SW 1271 (cell line): ENCODE results near the gene CST1.
A peak's percentile ranks its signal among the peaks of the same experiment; 100 is the strongest.
"Not testable (repeated sequence)": the region's sequence is repeated elsewhere in the genome, so short reads cannot be mapped to it uniquely, and the experiment has no call there.

Experiments
- DNase-seq, 2 experiments: peaks; one replicate each; lab custom pipeline; 2025; lab: John Stamatoyannopoulos, UW

CST1 gene

DNA sequence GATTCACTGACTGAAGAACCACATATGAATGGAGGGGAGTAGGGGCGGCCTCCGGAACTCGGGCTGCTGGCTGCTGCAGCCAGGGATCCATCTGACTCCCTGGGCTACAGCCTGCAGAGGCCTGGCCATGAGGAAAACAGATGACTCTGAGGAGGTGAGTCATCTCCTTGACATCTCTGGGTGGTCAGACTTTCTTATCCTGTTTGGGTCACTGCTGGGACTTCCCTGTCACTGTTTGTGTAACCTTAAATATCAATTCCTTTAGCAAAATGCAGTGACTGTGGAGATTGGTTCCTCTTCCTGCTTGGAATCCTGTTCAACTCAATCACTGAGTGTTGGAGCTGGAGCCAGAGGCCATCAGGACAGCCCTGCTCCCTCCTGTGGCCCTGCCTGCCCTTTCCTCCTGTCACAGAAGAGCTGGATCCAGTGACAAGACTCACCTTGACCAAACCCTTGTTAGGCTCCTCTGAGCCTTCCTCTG is 4.4 kb upstream of the CST1 start:
- DNase-seq, result peak; percentile 33 to 53

DNA sequence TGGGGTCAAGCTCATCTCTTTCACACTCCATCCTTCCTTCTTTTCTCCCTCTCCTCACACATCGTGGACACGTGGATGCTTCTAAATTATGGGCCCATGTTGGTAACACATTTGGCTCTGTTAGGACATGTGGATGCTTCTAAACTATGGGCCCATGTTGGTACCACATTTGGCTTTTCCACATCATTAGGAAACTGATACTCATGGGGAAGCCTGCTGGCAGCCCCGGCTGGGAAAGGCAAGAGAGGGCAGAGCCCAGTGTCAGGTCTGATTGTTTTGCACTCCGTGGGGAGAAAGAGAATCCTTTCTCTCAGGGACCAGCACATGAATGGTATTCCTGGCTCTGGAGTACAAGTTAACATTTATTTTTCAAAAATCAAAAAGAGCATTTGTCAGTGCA is 4.0 kb upstream of the CST1 start:
- no peak for DNase-seq

GRCh38 chr20:23753589-23753988 is 2.9 kb upstream of the CST1 start:
- no peak for DNase-seq

DNA sequence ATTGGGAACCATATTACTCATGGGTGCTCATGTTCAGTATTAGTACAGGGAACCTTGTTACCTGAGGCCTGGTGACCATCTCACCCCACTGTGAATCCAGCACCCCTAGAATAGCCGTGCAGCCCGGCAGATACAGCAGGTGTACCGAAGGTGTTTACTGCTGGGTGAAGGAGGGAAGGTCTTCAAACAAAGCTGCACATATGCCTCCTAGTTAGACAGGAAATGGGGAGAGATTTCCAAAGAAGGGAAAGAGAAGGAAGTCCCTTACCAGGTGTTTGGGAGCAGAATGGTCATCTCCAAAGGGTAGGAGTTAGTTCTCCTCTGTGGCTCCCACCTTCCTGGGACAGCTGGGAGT is 2.4 kb upstream of the CST1 start:
- no peak for DNase-seq

DNA sequence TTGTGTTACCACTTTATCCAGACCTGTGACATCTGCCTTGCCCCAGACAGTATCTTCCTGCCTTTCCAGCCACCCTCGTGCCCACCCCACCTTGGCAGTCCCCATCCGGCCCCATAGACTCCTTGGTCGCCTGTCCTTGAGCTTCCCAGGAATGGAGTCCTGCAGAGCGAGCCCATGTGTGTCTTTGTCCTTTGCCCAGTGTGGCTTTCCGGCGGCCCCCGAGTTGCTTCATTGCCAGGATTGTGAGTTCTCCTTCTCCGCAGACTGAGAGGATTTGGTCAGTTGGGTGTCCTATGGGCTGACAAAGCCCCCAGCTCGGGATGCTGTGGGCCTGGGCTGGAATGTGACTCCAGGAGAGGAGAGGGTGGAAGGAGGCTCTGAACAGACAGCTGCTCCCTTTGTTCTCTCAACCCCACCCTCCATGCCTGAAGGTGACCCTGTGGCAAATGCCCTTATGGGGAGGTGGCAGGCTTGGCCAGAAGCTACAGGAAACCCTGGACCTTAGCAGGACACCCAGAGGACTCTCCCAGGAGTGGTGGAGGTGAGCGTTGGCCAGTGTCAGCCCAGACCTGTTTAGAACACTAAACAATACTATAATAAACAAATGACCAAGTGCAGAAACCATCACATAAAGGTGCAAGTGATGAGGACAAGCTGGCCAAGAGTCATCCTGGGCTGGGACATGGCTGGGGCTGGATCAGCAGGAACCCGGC is 1.9 kb upstream of the CST1 start:
- DNase-seq, result no peak

DNA sequence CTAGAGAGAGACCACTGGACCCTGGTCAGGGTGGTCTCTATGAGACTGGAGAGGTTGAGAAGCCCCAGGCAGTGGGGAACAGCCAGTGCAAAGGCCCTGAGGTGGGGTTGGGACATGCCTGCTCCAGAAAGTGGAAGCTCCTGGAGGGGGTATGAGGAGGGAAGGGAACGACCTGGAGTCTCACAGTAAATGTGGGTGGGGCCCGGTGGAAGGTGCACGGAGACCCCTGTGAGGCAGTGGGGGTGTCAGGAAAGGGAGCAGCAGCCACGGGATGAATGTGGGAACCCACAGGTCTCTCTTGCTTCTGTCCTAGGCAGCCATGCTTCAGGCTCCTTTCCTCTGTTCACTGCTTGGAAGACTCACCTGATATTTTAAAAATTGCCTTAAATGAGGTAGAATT is 1.3 kb upstream of the CST1 start:
- DNase-seq, result no peak

DNA sequence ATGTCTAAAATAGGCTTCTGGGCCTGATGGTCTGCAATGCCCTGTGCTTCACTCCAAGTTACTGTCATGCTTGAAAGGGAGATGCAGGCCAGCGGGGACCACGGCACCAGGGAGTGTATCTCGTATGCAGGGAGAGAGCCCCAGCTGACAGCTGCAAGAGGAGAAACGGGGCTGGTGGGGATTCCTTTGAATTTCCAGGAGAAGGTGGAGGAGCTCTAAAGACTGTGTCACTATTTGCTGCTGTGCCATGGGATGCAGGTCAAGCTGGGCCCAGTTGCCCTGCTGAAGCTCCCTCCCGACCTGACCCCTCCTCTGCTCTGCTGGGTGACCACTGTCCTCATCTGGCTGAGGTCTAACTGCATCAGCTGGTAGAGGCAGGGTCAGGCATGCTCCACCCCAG is 989 bp downstream of the CST1 start:
- no peak for DNase-seq

DNA sequence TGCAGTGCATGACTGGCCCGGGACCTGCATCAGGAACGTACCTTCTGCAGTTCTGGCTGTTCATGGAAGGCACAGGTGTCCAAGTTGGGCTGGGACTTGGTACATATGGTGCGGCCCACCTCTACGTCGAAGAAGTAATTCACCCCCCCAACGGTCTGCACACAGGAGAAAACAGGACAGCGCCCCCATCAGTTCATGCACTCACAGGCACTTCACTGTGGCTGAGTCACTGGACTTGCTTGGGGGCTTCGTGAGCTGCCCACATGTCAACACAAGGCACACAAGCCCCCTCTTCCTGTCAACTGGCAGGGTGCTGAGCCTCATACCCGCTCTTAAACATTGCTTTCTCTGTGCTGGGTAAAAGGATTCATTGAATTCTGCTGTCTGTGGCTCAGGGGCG is 1.8 kb downstream of the CST1 start:
- DNase-seq, result not testable (repeated sequence)

GRCh38 chr20:23747551-23747950 is 3.2 kb downstream of the CST1 start:
- DNase-seq, result not testable (repeated sequence)

DNA sequence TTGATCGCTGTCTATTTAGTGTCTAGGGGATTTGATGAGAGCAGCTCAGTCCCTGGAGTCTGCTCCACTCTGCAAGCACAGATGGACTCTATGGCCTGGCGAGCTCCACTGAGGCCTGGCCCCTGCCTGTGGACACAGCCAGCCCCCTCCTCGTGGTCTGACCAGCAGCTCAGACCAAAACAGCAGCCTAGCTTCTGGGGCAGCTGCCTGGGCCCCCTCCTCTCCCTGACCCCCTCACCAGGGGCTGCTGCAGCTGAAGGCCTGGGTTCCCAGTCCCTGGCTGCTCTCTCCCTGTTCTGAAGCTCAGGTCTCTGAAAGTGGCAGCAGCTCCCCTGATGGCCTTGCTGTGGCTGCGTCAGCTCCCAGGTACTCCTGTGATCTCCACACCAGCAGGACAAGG is 3.6 kb downstream of the CST1 start:
- not testable (repeated sequence) for DNase-seq

DNA sequence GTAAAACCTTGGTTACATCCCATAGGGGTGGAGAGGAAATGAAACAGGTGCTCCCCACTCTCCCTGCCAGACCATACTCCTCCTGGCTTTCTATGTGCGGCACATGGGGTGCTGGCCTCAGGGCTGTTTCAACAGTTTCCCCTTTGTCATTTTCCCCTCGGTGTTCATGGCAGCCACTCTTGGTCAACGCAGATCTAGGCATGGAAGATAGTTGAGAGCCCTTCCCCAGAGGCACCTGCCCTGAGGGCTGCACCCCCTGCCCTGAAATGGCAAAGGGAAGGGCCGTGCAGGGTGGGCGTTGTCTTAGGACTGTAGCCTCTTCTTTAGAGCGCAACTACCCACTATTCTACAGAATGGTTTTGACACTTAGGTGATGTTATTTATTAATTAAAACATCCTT is 4.4 kb downstream of the CST1 start:
- DNase-seq, result no peak

GRCh38 chr20:23745247-23745646 is 5.5 kb downstream of the CST1 start:
- DNase-seq, result no peak

DNA sequence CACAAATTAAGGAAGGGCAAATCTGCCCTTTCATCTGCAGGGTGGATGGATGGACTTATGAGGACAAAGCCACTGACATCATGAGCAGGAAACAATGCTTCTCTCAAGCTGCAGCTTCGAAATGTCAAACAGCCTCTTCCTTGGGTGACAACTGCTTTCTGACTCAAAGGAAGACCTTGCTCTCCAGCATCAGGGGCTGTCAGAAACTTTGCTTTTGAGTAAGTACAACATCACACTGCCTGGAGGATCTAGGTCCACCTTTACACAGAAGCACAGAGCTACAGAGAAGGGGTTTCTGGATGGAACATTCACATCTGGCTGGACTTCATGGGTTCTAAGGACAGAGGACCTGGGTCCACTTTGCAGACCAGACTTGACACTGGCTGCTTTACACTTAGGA is 5.9 kb downstream of the CST1 start:
- DNase-seq, result no peak

DNA sequence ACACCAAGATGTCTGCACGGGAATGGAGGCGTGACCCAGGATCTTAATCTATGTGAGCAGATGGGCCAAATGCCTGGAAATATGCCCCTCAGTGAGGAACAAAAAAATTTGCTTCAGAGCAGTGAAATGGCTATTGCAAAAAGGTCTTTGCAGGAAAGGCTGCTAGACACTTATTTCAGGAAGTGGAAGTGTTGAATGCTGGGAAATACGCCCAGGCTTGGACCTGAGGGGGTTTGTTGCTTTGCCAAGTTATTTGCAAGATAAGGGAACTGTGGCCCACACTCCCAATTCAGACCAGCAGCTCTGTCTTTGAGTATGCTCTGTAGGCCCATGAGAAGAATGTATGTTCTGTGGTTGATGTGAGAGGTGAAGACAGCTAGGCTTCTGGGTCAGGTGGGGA is 15.3 kb downstream of the CST1 start:
- DNase-seq, result not testable (repeated sequence)

DNA sequence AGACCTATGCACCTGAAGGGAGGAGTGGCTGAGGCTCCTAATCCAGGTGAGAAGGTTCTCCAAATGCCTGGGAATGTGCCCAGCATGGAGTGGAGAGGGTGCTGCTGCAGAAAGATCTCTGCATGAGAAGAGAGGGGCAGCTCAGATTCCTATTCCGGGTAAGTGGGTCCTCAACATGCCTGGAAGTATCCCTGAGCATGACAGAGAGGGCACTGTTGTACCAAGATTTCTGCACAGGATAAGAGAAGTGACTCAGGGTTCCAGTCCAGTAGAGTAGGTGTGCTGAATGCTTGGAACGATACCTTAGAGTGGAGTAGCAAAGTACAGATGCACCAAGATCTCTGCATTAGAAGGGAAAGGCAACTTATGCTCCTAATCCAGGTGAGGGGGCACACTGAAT is 15.8 kb downstream of the CST1 start:
- DNase-seq, result not testable (repeated sequence)

DNA sequence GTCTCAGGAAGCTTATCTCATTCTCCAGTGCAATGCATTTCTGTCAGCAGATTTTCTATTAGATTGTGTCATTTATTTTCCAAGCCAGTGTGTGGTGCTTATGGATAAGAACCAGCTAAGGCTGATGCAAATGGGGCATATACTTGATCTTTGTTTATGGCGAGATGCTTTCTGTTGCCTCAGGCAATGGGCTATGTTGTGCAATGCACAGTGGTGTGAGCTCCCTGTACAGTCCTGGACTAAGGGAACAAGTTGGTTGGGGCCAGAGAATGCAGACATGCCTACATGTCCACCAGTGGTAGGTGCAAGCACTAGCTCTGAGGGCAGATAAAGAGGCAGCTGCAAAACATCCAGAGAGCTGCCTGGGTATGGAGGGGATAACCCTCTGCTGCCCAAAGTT is 16.3 kb downstream of the CST1 start:
- DNase-seq, result not testable (repeated sequence)

GRCh38 chr20:23727016-23727415 is 23.7 kb downstream of the CST1 start:
- no peak for DNase-seq

- DNase-seq, result no peak
These were observed 25.6 kb downstream of the CST1 start for GRCh38 chr20:23725102-23725501.

DNA sequence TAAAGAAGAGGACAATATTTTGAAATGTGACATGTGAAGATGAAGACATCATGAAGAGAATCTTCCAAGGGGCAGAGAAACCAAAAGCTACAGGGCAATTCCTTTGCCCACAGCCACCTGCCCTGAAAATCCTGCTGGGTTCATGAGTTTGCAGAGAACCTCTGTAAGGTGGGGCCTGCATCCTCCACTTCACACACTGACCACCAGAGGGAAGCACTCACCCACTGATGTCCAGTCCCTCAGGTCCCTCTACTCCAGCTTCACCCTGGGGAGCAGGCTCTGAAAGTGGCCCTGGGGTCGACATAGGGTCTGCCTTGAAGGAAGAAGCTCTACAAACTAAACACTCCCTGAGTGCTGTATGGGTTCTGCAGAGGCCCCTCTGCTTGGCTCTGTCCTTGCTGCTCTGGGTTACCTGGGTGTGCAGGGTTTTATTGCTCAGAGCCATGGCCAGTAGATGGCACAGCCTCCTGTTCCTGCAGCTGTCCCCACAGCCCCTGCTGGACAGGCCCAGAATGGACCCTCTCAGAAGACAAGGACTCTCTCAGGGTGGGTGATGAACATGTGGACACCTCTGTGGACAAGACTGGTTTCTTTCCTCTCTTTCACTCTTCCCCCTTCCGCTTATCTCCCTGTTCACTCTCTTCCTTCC is 27.0 kb downstream of the CST1 start:
- DNase-seq, result peak in 1 of 2 experiments; percentile 51

DNA sequence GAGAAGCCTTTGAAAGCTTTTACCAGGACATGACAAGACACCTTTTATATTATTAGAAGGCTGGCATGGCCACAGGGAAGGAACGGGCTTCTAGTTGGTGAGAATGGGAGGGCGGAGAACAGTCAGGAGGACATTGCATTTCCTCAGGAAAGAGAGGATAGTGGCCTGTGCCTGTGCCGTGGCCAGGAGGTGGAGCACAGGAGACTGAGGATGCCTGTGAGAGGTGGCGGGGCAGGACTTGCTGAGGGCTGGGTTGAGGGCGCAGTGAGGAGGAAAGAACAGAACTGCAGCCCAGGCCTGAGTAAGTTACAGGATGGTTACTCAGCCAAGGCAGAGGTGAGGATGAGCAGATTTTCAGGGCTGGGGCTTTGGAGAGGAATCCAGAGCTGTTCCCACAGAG is 27.9 kb downstream of the CST1 start:
- DNase-seq, result not testable (repeated sequence)

GRCh38 chr20:23721962-23722361 is 28.8 kb downstream of the CST1 start:
- DNase-seq, result no peak

DNA sequence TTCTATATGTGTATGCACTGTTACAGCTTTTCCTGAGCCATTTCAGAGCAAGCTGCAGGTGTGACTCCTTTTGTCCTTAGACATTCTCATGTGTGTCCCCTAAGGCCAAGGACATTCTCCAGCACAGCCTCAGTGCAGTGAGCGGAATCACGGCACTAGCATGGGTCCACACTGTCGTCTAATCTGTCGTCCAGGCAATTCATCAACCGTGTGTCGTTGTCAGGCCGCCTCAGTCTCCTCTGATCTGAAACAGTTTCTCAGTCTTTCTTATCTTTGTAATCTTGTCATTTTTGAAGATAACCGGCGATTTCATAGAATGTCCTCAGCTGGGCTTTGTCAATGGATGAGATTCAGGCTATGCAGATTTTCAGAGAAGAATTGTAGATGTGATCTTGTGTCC is 31.4 kb downstream of the CST1 start:
- not testable (repeated sequence) for DNase-seq

GRCh38 chr20:23711778-23712177 is 39.0 kb downstream of the CST1 start:
- DNase-seq, result not testable (repeated sequence)

- DNase-seq, result no peak
These were observed 40.0 kb downstream of the CST1 start for GRCh38 chr20:23710771-23711170.
